Measurements from ENCODE around the gene ACP2. TPM values are rescaled to one million over a fixed set of nuclear protein-coding genes. Genes with fewer than 3 reads are reported as not detected.
A peak's percentile ranks its signal among the peaks of the same experiment; 100 is the strongest.

ACP2 gene
- polyA plus RNA-seq, 1 experiment, result 31.1 TPM

DNA sequence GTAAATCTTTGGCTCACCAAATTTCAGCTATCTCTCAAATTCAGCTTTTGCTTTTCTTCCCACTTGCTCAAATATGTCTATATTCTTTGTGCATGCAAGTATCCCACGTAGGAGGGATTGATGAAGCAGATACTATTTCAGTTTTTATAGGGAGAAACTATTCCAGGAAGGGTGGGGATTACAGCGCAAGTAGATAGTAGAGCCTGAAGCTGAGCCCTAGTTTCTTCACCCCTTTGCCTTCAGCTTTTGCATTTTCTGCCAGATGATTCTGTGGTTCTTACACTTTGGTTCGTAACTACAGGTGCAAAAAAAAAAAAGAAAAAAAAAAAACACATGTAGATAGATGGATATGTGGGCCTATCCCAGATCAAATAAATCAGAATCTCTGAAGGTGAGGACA, 3.1 kb upstream of the ACP2 start:
- ChIA-PET POLR2A (no interaction called here), CTCF (interaction anchor here (5.5 kb wide), 1 partner anchor 7 kb away, joined by 32 read pairs; the partner anchor contains the start of gene NR1H3)
- Histone ChIP-seq H3K27me3 (ENCODE audit: control insufficient read depth, insufficient read depth, low read length) (no peaks in the 10 kb centered on the region), H3K4me3 (ENCODE audit: low read depth, low read length) (no peak overlapping the region), H3K36me3 (ENCODE audit: control insufficient read depth, insufficient read depth, low read length) (peaks cover 2% of the 10 kb centered on the region)
- TF ChIP-seq, protein P1, sequence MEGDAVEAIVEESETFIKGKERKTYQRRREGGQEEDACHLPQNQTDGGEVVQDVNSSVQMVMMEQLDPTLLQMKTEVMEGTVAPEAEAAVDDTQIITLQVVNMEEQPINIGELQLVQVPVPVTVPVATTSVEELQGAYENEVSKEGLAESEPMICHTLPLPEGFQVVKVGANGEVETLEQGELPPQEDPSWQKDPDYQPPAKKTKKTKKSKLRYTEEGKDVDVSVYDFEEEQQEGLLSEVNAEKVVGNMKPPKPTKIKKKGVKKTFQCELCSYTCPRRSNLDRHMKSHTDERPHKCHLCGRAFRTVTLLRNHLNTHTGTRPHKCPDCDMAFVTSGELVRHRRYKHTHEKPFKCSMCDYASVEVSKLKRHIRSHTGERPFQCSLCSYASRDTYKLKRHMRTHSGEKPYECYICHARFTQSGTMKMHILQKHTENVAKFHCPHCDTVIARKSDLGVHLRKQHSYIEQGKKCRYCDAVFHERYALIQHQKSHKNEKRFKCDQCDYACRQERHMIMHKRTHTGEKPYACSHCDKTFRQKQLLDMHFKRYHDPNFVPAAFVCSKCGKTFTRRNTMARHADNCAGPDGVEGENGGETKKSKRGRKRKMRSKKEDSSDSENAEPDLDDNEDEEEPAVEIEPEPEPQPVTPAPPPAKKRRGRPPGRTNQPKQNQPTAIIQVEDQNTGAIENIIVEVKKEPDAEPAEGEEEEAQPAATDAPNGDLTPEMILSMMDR (IDR thresholded peaks at IDR 0.05; ENCODE audit: insufficient read depth, low read depth, low read length), result no peak
- no peak for DNase-seq (ENCODE audit: low read depth)

DNA sequence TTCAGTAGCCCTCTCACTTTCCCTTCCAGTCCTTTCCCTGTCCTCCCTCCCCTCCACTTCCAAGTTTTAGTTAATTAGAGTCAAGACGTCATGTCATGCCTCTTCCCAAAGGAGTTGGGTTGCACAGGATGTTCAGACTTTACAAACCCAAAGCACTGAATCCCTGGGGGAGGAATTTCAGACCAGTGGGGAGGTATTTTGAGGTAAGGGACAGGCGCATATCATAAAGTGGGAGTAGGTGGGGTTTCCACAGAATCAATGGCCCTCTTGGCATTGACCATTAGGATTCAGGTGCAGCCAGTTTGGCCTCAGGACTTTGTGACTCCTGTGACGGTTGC, 733 bp upstream of the ACP2 start:
- POLR2A ChIA-PET, result interaction anchor here (1.1 kb wide), 1 partner anchor 8 kb away, joined by 4 read pairs; the partner anchor contains the start of gene NR1H3
- CTCF ChIA-PET, result interaction anchor here (1.1 to 5.5 kb wide), 4 partner anchors 9 to 71 kb away, joined by 3 to 32 read pairs (median 4); partner anchors contain the start of genes NR1H3 and PACSIN3

GRCh38 chr11:47248304-47248663, 330 bp downstream of the ACP2 start:
- TF ChIP-seq, protein P1 (IDR thresholded peaks at IDR 0.05; ENCODE audit: insufficient read depth, low read depth, low read length), result no peak
- peaks cover 12% of the 10 kb centered on the region for H3K36me3 ChIP-seq (ENCODE audit: control insufficient read depth, insufficient read depth, low read length)
- POLR2A ChIA-PET, result interaction anchor here (0.6 to 1.1 kb wide), 3 partner anchors 9 to 33 kb away, joined by 3 to 5 read pairs (median 4); partner anchors contain the start of genes DDB2 and NR1H3
- no peak for DNase-seq (ENCODE audit: low read depth)
- CTCF ChIA-PET, result interaction anchor here (0.6 to 5.5 kb wide), 8 partner anchors 10 to 70 kb away, joined by 3 to 32 read pairs (median 4); partner anchors contain the start of genes NR1H3 and PACSIN3
- no peaks in the 10 kb centered on the region for H3K27me3 ChIP-seq (ENCODE audit: control insufficient read depth, insufficient read depth, low read length)
- H3K4me3 ChIP-seq (ENCODE audit: low read depth, low read length), result peak overlapping the region; percentile 69

More for the DNA sequence above, 733 bp upstream of the ACP2 start:
- Histone ChIP-seq H3K4me3 (ENCODE audit: low read depth, low read length) (peak overlapping the region; percentile 69), H3K27me3 (ENCODE audit: control insufficient read depth, insufficient read depth, low read length) (no peaks in the 10 kb centered on the region), H3K36me3 (ENCODE audit: control insufficient read depth, insufficient read depth, low read length) (peaks cover 12% of the 10 kb centered on the region)
- DNase-seq (ENCODE audit: low read depth), result no peak
- TF ChIP-seq, protein P1 (IDR thresholded peaks at IDR 0.05; ENCODE audit: insufficient read depth, low read depth, low read length), result no peak

DNA sequence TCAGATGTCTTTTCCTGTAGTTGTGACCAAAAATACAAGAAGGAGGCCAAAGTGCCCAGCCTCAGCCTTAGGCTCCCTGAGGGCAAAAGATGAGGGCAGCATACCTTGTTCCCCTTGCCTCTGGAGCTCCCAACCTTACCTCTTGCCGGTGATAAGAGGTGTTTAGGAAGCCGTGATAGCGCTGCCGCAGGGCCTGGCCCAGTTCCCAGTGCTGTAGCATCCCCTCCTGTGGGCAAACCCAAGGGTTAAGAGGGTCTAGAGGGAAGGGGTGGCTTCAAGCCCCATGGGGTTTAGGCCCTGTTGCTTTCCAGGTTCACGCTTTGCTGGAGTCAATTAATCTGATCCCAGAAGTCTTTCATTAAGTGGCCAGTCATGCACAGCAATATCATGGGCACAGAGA, 1.1 kb downstream of the ACP2 start:
- no peaks in the 10 kb centered on the region for H3K27me3 ChIP-seq (ENCODE audit: control insufficient read depth, insufficient read depth, low read length)
- DNase-seq (ENCODE audit: low read depth), result no peak
- TF ChIP-seq, protein P1 (IDR thresholded peaks at IDR 0.05; ENCODE audit: insufficient read depth, low read depth, low read length), result no peak
- POLR2A ChIA-PET, result no interaction called here
- CTCF ChIA-PET, result interaction anchor here (1.5 to 5.5 kb wide), 4 partner anchors 11 to 70 kb away, joined by 3 to 32 read pairs (median 8); partner anchors contain the start of gene NR1H3
- H3K4me3 ChIP-seq (ENCODE audit: low read depth, low read length), result no peak overlapping the region
- peaks cover 18% of the 10 kb centered on the region for H3K36me3 ChIP-seq (ENCODE audit: control insufficient read depth, insufficient read depth, low read length)

DNA sequence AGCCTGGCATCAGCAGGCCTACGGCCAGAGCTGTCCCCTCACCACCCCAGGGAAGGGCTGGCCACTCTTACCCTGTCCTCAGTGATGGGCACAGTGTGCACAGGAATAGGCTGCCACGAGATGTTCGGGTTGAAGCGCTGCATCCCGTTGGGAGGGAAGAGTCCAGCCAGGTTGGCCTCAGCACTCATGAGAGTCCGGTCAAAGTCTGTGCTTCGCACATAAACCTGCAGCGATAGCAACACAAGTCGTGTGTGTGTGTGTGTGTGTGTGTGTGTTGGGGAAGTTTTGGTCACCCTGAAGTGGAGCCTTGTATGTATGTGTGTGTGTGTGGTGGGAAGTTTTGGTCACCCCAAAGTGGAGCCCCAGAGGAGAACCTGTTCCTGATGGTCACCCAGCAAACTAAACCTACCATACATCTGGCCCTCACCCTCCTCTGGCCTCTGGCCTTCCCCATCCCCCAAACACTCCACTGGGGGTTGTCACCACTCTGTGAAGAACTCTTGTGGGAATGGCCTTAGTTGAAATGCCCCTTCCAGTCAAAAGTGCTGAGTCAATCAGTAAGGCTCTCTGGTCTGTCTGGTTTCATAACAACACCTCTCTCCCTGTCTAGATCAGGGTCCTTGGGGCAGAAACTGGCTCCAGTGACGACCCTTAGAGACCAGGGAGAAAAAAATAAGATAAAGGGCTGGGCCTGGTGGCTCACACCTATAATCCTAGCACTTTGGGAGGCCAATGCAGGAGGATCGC, 2.8 kb downstream of the ACP2 start:
- ChIA-PET POLR2A (no interaction called here), CTCF (interaction anchor here (1.3 to 2.4 kb wide), 2 partner anchors 12 to 68 kb away, joined by 6 to 7 read pairs; no protein-coding TSS in a partner anchor)
- Histone ChIP-seq H3K36me3 (ENCODE audit: control insufficient read depth, insufficient read depth, low read length) (peaks cover 23% of the 10 kb centered on the region), H3K27me3 (ENCODE audit: control insufficient read depth, insufficient read depth, low read length) (no peaks in the 10 kb centered on the region), H3K4me3 (ENCODE audit: low read depth, low read length) (no peak overlapping the region)
- DNase-seq (ENCODE audit: low read depth), result no peak
- TF ChIP-seq, protein P1 (IDR thresholded peaks at IDR 0.05; ENCODE audit: insufficient read depth, low read depth, low read length), result no peak

Measured in BJ (cell line).